ENCODE measurements around the gene TMEM109.

The TMEM109 gene, protein sequence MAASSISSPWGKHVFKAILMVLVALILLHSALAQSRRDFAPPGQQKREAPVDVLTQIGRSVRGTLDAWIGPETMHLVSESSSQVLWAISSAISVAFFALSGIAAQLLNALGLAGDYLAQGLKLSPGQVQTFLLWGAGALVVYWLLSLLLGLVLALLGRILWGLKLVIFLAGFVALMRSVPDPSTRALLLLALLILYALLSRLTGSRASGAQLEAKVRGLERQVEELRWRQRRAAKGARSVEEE

DNA sequence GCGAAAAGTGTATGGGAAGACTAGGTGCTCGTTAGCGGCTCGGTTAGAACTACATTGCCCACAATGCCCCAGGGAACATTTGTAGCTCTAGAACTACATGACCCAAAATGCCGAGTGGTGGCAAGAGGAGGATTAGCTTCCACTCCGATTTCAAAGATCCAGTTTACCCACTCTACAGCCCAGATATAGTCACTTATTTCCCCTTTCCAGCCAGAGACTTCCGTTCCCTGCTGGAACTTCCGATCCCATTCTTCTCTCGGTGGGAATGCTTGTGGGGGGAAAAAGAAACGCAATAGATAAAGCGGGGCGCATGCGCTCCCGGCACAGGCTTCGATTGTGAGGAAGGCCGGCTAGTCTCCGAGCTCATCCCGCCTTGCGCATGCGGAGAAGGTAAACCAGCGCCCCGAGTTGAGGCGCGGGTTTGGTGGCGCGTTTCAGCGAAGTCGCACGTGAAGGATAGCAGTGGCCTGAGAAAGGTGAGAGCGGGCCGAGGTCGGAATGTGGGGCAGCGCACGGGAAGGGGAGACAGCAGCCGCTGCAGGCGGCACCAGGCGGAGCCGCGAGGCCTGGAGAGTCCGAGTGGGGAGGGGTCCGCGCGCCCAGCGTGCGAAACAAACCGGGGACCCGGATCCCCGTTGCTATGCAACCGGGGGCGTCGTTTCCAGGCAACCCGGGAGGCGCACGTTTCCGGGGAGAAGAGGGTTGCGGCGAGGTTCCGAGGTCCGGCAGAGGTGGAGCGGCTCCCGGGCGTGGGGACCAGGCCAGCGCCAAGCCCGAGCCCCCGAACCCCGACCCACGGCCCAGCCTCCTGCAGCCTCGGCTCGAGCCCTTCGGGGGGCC, at the start of gene TMEM109:
TSS of gene TMEM109 (plus strand) at position 366 of the 840 bp plus-strand sequence. CDS start 5,536 bp downstream, outside the sequence.
- peak; percentile 73 to 78 for DNase-seq (ENCODE audit: low read depth in 2 of 2)

DNA sequence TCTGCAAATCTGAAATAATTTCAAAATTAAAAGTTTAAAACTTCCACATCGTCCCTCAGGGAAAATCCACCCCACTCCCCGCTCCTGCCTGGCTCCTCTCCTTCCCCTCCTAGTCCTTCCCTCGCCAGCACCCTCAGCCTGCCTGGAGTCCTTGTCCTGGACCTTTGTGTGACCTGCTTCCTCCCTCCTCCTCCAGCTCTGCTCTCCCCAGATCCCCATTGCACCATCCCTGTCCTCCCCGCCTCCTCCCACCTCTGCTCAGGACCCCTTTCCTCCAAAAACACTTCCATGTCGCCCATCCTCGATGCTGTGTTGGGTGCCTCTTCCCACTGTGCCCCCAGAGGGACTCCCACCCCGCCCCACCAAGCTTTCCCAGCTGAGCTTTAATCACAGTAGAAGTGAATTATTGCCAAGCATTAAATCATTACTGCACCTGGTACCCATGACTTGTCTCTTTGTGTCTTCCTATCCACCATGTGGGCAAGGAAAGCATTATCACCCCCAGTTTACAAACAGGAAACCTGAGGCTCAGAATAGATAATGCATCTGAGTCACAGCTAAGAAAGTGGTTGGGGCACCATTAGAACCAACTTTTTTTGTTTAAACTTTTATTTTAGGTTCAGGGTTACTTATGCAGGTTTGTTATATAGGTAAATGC, 49.0 kb upstream of the TMEM109 start:
- no peak for DNase-seq (ENCODE audit: low read depth in 2 of 2)

- no peak for DNase-seq (ENCODE audit: low read depth in 2 of 2)
Observed at GRCh38 chr11:60866911-60867870, 46.8 kb upstream of the TMEM109 start, which contains the start of gene ZP1. ZP1 (plus strand) TSS chr11:60867542; CDS start chr11:60867562, 20 bp downstream.

DNA sequence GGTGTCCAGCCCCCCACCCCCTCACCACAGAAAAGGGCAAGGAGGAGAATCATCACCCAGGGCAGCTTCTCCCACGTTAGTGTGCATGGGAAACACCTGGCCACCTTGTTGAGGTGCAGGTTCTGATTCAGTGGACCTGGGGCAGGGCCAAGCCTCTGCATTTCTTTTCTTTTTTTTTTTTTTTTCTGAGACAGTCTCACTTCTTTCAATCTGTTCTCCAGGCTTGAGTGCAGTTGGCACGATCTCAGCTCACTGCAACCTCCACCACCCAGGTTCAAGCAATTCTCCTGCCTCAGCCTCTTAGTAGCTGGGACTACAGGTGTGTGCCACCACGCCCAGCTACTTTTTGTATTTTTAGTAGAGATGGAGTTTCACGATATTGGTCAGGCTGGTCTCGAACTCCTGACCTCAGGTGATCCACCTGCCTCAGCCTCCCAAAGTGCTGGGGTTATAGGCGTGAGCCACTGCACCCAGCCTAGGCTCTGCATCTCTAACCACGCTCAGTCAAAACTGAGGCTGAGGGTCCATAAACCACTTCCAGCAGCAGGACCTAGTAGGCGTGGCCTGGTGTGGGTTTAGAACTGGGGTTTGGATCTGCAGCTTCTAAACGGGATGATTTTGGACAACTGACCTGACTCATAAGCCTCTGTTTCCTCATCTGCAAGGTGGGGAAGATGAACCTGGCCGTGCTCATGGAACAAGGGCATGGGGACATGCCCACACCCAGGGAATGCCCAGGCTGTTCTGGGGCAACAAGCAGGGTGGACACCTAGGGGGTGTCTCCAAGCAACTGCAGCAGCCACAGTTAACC, 45.9 kb upstream of the TMEM109 start:
- DNase-seq (ENCODE audit: low read depth in 2 of 2) = no peak

DNA sequence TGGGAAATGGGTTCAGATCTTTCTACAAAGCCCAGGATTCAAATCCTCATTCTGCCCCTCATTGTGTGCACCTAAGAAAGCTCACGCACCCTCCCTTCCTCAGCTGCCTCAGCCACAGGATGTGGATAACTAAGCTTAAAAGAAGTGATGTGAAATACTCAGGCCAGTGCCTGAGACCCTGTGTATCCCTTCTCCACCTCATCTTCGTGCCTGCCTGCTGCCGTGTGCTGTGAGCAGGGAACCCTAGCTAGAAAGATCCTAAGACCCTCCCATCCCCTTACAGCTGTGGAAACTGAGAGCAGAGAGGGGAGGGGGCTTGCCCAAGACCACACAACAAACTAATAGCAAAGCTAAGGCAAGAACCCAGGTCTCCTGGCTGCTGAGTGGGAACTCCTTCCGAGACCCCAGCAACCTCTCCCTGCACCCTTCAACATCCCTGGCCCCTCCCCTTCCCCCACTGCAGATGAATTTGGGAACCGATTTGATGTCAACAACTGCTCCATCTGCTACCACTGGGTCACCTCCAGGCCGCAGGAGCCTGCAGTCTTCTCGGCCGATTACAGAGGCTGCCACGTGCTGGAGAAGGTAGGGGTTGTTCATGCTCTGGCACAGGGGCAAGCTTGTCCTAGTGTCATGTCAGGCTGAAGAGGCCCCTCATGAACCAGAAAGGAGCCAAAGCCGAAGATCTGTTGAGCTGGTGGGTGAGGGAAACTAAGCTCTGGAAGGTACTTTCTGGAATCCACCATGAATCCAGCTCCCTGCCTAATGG, 45.1 kb upstream of the TMEM109 start:
- no peak for DNase-seq (ENCODE audit: low read depth in 2 of 2)

GRCh38 chr11:60869451-60869825, 44.5 kb upstream of the TMEM109 start:
- DNase-seq (ENCODE audit: low read depth in 2 of 2) = no peak

DNA sequence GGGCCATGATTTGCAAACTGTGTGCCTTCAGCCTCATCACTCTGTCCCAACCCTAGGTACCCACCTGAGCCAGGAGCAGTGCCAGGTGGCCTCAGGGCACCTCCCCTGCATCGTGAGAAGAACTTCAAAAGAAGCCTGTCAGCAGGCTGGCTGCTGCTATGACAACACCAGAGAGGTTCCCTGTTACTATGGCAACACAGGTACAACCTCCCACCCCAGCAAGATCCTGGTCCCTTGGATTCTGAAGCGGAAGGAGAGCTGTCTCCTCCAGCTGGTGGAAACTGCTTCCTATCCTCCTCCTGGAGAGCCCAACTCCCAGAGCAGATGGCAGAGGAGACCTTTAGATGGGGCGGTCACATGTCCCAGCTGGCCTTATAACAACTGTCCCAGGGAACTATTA, 43.7 kb upstream of the TMEM109 start:
- no peak for DNase-seq (ENCODE audit: low read depth in 2 of 2)

DNA sequence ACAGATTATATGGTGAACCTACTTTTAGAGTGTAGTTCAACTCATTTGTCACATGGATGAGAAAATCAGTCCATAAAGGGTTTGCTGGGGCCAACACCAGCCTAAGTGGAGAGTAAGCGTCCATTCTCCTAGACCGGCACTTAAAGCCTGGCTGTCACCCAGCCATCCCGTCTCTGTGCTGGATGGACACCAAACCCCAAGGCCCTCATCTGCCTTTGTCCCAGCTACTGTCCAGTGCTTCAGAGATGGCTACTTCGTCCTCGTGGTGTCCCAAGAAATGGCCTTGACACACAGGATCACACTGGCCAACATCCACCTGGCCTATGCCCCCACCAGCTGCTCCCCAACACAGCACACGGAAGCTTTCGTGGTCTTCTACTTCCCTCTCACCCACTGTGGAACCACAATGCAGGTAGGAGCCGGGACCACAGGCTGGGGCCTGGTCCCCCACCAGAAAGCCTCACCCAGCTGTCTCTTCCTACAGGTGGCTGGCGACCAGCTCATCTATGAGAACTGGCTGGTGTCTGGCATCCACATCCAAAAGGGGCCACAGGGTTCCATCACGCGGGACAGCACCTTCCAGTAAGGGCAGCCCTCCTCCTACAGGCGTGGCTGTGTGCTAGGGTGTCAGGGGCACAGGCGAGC, 43.1 kb upstream of the TMEM109 start:
- DNase-seq (ENCODE audit: low read depth in 2 of 2) = no peak

GRCh38 chr11:60871378-60872061, 42.4 kb upstream of the TMEM109 start:
- DNase-seq (ENCODE audit: low read depth in 2 of 2) = no peak

GRCh38 chr11:60872124-60872960, 41.6 kb upstream of the TMEM109 start:
- DNase-seq (ENCODE audit: low read depth in 2 of 2) = peak; percentile 16 to 18

DNA sequence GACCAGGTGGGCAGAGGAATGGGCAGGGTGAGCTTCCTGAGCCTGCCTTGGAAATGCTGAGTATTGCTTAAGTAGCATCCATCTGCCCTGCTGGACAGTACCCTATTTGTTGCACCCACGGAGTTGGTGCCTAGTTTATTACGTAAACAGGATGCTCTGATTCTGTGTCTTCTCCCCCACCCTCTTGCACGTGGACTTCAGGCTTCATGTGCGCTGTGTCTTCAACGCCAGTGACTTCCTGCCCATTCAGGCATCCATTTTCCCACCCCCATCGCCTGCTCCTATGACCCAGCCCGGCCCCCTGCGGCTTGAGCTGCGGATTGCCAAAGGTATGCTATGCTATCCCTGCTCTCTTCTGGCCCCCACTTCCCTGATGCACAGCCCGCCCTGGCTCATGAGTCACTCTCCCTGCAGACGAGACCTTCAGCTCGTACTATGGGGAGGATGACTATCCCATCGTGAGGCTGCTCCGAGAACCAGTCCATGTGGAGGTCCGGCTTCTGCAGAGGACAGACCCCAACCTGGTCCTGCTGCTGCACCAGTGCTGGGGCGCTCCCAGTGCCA, 40.9 kb upstream of the TMEM109 start:
- peak; percentile 31 to 40 for DNase-seq (ENCODE audit: low read depth in 2 of 2)

- no peak for DNase-seq (ENCODE audit: low read depth in 2 of 2)
Observed at GRCh38 chr11:60873533-60873932, 40.4 kb upstream of the TMEM109 start.

DNA sequence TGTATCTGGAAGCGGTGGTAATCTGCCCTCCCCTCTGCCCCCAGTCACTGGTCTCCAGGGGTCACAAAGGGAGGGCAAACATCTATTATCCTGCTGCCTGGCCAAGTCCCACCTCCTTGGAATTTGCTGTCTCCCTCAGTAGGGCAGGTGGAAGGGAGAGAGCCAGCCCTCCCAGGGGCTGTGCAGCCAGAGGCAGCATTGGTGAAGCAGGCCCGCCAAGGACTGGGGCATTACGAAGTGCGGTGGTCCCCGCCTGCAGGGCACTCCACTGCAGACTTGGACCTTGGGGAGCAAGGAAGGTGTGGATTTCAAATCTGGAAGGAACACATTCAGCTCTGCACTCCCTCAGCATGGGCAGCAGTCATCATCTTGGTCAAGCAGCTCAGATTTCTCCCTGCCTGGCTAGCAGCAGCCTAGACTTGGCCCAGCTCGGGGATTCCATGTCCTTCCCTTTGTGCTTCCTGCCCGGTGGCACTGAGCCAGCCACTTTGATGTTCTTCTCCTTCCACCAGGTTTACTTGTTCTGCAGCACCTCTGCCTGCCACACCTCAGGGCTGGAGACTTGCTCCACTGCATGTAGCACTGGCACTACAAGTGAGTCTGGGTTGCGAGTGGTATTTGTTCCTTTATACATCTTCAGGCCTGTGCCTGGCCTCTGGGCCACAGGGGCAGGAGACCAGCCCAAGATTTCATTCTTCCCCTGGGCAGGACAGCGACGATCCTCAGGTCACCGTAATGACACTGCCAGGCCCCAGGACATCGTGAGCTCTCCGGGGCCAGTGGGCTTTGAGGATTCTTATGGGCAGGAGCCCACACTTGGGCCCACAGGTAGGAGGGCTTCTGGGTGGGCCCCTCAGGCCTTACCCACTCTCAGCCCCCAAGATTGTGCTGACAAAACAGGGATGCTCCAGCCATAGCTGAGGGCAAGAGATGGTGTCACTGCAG, 39.3 kb upstream of the TMEM109 start:
- no peak for DNase-seq (ENCODE audit: low read depth in 2 of 2)

DNA sequence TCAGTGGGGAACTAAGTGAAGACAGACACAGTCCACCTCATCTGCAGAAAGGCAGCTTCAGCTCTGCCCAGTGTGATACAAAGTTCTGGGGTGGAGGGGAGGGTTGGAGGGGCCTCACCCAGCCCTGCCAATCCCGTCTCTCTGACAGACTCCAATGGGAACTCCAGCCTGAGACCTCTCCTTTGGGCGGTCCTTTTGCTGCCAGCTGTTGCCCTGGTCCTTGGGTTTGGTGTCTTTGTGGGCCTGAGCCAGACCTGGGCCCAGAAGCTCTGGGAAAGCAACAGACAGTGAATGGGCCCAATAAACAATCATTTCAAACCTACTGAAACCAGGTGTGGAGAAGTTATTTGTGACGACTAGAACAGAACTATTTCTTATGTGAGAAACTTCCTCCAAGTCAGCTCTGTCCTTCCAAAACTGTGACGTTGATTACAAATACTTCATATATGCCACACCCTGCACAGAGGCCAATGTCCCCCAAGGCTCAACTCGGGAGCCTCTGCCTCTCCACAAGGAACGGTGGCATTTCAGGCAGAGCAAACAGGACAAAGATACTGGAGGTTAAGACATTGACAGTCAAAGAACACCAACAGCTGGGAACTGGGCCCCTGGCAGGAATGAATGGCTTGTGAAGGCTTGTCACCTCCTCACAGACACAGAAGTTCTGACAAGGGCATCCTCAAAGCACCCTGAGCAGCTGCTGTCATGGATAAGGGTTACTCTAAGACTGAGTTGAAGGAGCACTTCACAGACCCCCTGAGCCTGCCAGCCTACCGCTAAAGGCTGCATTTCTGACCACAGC, 38.4 kb upstream of the TMEM109 start:
- no peak for DNase-seq (ENCODE audit: low read depth in 2 of 2)

DNA sequence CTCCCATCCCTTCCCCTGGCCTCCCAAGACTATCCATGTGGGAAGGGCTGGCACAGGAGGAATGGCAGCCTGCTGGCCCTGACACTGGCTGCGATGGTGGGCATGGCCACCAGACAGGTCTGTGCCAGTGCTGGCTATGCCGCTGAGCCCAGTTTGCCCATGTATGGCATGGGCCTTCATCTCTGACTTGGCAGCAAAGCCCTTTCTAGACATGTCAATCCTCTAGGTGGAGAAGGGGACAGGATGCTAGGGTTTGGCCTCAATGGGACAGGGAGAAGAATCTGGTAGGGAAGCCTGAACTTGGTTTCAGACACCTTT, 37.8 kb upstream of the TMEM109 start:
- DNase-seq (ENCODE audit: low read depth in 2 of 2) = no peak

Measured in fibroblast of skin of left biceps (primary cell).